COR-L47 (cell line): ENCODE results near the gene ENOSF1.

Experiments
- DNase-seq: peaks from one replicate; lab custom pipeline; 2025; lab: John Stamatoyannopoulos, UW

ENOSF1 gene

GRCh38 chr18:673317-673716 is 39.1 kb downstream of the ENOSF1 start:
- DNase-seq = no peak

- no peak for DNase-seq
Measured at GRCh38 chr18:671405-671804, 41.0 kb downstream of the ENOSF1 start.

- no peak for DNase-seq
Measured at GRCh38 chr18:670522-670921, 41.9 kb downstream of the ENOSF1 start.

GRCh38 chr18:669077-669476 is 43.4 kb downstream of the ENOSF1 start:
- DNase-seq = no peak

GRCh38 chr18:668260-668659 is 44.2 kb downstream of the ENOSF1 start:
- no peak for DNase-seq

GRCh38 chr18:666628-667027 is 45.8 kb downstream of the ENOSF1 start:
- no peak for DNase-seq

GRCh38 chr18:666177-666576 is 46.3 kb downstream of the ENOSF1 start:
- no peak for DNase-seq

- no peak for DNase-seq
Measured at GRCh38 chr18:662197-662596, 50.2 kb downstream of the ENOSF1 start.

- DNase-seq = no peak
Measured at GRCh38 chr18:659597-659996, 52.8 kb downstream of the ENOSF1 start.

GRCh38 chr18:658947-659533 is 53.4 kb downstream of the ENOSF1 start:
- no peak for DNase-seq

GRCh38 chr18:658001-658946 is 54.2 kb downstream of the ENOSF1 start:
- peak; percentile 95 for DNase-seq

- peak; percentile 96 for DNase-seq
Measured at GRCh38 chr18:657311-658000, 55.0 kb downstream of the ENOSF1 start, which contains the start of gene TYMS. TYMS (plus strand) TSS chr18:657653; CDS start chr18:657743, 90 bp downstream.

- DNase-seq = no peak
Measured at GRCh38 chr18:655445-655844, 57.0 kb downstream of the ENOSF1 start.

- DNase-seq = no peak
Measured at GRCh38 chr18:654601-655000, 57.8 kb downstream of the ENOSF1 start.

GRCh38 chr18:653512-653911 is 58.9 kb downstream of the ENOSF1 start:
- peak; percentile 21 for DNase-seq

GRCh38 chr18:652131-652530 is 60.3 kb downstream of the ENOSF1 start:
- DNase-seq = no peak

GRCh38 chr18:650428-650858 is 62.0 kb downstream of the ENOSF1 start:
- DNase-seq = no peak

GRCh38 chr18:649341-649740 is 63.1 kb downstream of the ENOSF1 start:
- DNase-seq = no peak

GRCh38 chr18:647304-647703 is 65.1 kb downstream of the ENOSF1 start:
- DNase-seq = no peak

- DNase-seq = no peak
Measured at GRCh38 chr18:644395-645004, 67.9 kb downstream of the ENOSF1 start.

- no peak for DNase-seq
Measured at GRCh38 chr18:641224-641623, 71.2 kb downstream of the ENOSF1 start.

GRCh38 chr18:635171-635570 is 77.3 kb downstream of the ENOSF1 start:
- DNase-seq = no peak
